ENCODE results near the gene NFRKB.
"Not testable (repeated sequence)": the region's sequence is repeated elsewhere in the genome, so short reads cannot be mapped to it uniquely, and the experiment has no call there.

NFRKB gene

GRCh38 chr11:129852125-129852740 lies 43.1 kb downstream of the NFRKB start:
- H3K4me3 ChIP-seq (ENCODE audit: low read depth in 1 of 2, low read length in 2 of 2) = no peak overlapping the region
- no peak for ATAC-seq (ENCODE audit: insufficient read depth, low read depth)
- H4K20me1 ChIP-seq (ENCODE audit: insufficient read depth, low read length) = peaks cover 4% of the 10 kb centered on the region; the same call in 1 of the 2 replicates
- no peak overlapping the region for H3K9ac ChIP-seq (ENCODE audit: low read depth, low read length)
- DNase-seq = no peak
- no peak overlapping the region for H3K4me2 ChIP-seq (ENCODE audit: insufficient read depth, low read length)
- H3K4me1 ChIP-seq (ENCODE audit: insufficient read depth, low read length) = peaks cover 15% of the 10 kb centered on the region
- TF ChIP-seq CTCF (IDR thresholded peaks at IDR 0.05; ENCODE audit: borderline replicate concordance, extremely low read depth, low read length, poor library complexity, severe bottlenecking) (no peak), EZH2 (IDR thresholded peaks at IDR 0.05; ENCODE audit: borderline replicate concordance, low read depth, low read length, severe bottlenecking) (no peak)
- no peaks in the 10 kb centered on the region for H3K9me3 ChIP-seq (ENCODE audit: insufficient read depth, low read length, severe bottlenecking)
- no peak overlapping the region for H3K27ac ChIP-seq (ENCODE audit: low read length)
- H3K27me3 ChIP-seq (ENCODE audit: insufficient read depth, low read length, poor library complexity) = no peaks in the 10 kb centered on the region
- H2AFZ ChIP-seq (ENCODE audit: low read depth, low read length) = no peak overlapping the region
- H3K79me2 ChIP-seq (ENCODE audit: insufficient read depth, low read length) = no peaks in the 10 kb centered on the region
- no peaks in the 10 kb centered on the region for H3K36me3 ChIP-seq (ENCODE audit: insufficient read depth, low read length)

GRCh38 chr11:129849447-129850130 lies 45.8 kb downstream of the NFRKB start:
- no peak for DNase-seq
- Histone ChIP-seq H3K9me3 (ENCODE audit: insufficient read depth, low read length, severe bottlenecking) (no peaks in the 10 kb centered on the region), H2AFZ (ENCODE audit: low read depth, low read length) (no peak overlapping the region), H3K27me3 (ENCODE audit: insufficient read depth, low read length, poor library complexity) (no peaks in the 10 kb centered on the region), H3K4me1 (ENCODE audit: insufficient read depth, low read length) (peaks cover 15% of the 10 kb centered on the region), H3K27ac (ENCODE audit: low read length) (no peak overlapping the region), H3K4me3 (ENCODE audit: low read depth in 1 of 2, low read length in 2 of 2) (no peak overlapping the region), H3K4me2 (ENCODE audit: insufficient read depth, low read length) (no peak overlapping the region), H3K9ac (ENCODE audit: low read depth, low read length) (no peak overlapping the region), H3K36me3 (ENCODE audit: insufficient read depth, low read length) (no peaks in the 10 kb centered on the region), H3K79me2 (ENCODE audit: insufficient read depth, low read length) (no peaks in the 10 kb centered on the region), H4K20me1 (ENCODE audit: insufficient read depth, low read length) (peaks cover 4% of the 10 kb centered on the region; the same call in 1 of the 2 replicates)
- TF ChIP-seq CTCF (IDR thresholded peaks at IDR 0.05; ENCODE audit: borderline replicate concordance, extremely low read depth, low read length, poor library complexity, severe bottlenecking) = no peak
- no peak for TF ChIP-seq EZH2 (IDR thresholded peaks at IDR 0.05; ENCODE audit: borderline replicate concordance, low read depth, low read length, severe bottlenecking)
- no peak for ATAC-seq (ENCODE audit: insufficient read depth, low read depth)

GRCh38 chr11:129847361-129847760 lies 48.0 kb downstream of the NFRKB start:
- H3K4me3 ChIP-seq (ENCODE audit: low read depth in 1 of 2, low read length in 2 of 2); H4K20me1 ChIP-seq (ENCODE audit: insufficient read depth, low read length); H3K4me1 ChIP-seq (ENCODE audit: insufficient read depth, low read length); H3K27ac ChIP-seq (ENCODE audit: low read length); ATAC-seq (ENCODE audit: insufficient read depth, low read depth); H3K4me2 ChIP-seq (ENCODE audit: insufficient read depth, low read length); H3K27me3 ChIP-seq (ENCODE audit: insufficient read depth, low read length, poor library complexity); H3K36me3 ChIP-seq (ENCODE audit: insufficient read depth, low read length); H3K79me2 ChIP-seq (ENCODE audit: insufficient read depth, low read length); H2AFZ ChIP-seq (ENCODE audit: low read depth, low read length); DNase-seq; H3K9ac ChIP-seq (ENCODE audit: low read depth, low read length); H3K9me3 ChIP-seq (ENCODE audit: insufficient read depth, low read length, severe bottlenecking): not testable (repeated sequence)

GRCh38 chr11:129846508-129847335 lies 48.7 kb downstream of the NFRKB start:
- H3K4me2 ChIP-seq (ENCODE audit: insufficient read depth, low read length) = no peak overlapping the region
- no peaks in the 10 kb centered on the region for H4K20me1 ChIP-seq (ENCODE audit: insufficient read depth, low read length)
- no peaks in the 10 kb centered on the region for H3K36me3 ChIP-seq (ENCODE audit: insufficient read depth, low read length)
- H2AFZ ChIP-seq (ENCODE audit: low read depth, low read length) = no peak overlapping the region
- no peaks in the 10 kb centered on the region for H3K79me2 ChIP-seq (ENCODE audit: insufficient read depth, low read length)
- H3K9ac ChIP-seq (ENCODE audit: low read depth, low read length) = no peak overlapping the region
- no peaks in the 10 kb centered on the region for H3K9me3 ChIP-seq (ENCODE audit: insufficient read depth, low read length, severe bottlenecking)
- H3K4me3 ChIP-seq (ENCODE audit: low read depth in 1 of 2, low read length in 2 of 2) = no peak overlapping the region
- ATAC-seq (ENCODE audit: insufficient read depth, low read depth) (peak; percentile 92), DNase-seq (no peak)
- H3K27ac ChIP-seq (ENCODE audit: low read length) = no peak overlapping the region
- TF ChIP-seq CTCF (IDR thresholded peaks at IDR 0.05; ENCODE audit: borderline replicate concordance, extremely low read depth, low read length, poor library complexity, severe bottlenecking) (no peak), EZH2 (IDR thresholded peaks at IDR 0.05; ENCODE audit: borderline replicate concordance, low read depth, low read length, severe bottlenecking) (no peak)
- no peaks in the 10 kb centered on the region for H3K4me1 ChIP-seq (ENCODE audit: insufficient read depth, low read length)
- no peaks in the 10 kb centered on the region for H3K27me3 ChIP-seq (ENCODE audit: insufficient read depth, low read length, poor library complexity)

Measured in DND-41 (cell line).